ENCODE measurements around the gene UST. TPM values are rescaled to one million over a fixed set of nuclear protein-coding genes. Genes with fewer than 3 reads are reported as not detected.

The UST gene
- total and polyA plus RNA-seq, 3 donors from 2014 or later, result 14.9 to 16.0 (median 14.9) TPM

DNA sequence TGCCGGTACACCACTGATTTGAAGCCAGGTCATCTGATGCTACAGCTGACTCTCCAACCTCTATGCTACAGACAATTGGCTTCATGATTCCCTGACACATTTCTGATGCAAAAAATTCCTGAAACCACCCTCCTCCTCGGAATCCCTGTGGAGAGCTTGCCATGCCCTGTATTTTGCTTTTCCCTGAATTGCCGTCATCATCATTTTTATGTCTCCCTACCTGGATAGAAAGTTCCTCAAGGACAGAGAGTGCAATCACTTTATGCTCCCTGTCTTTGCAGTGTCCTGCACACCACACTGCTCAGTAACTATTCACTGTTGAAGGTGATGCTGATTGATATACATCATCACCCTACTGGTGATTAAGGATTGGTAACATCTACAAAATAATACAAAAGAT, 239.8 kb downstream of the UST start:
- no peaks in the 10 kb centered on the region for H3K4me1 ChIP-seq
- no peak for TF ChIP-seq POLR2A (IDR thresholded peaks at IDR 0.05)
- TF ChIP-seq, protein P1, sequence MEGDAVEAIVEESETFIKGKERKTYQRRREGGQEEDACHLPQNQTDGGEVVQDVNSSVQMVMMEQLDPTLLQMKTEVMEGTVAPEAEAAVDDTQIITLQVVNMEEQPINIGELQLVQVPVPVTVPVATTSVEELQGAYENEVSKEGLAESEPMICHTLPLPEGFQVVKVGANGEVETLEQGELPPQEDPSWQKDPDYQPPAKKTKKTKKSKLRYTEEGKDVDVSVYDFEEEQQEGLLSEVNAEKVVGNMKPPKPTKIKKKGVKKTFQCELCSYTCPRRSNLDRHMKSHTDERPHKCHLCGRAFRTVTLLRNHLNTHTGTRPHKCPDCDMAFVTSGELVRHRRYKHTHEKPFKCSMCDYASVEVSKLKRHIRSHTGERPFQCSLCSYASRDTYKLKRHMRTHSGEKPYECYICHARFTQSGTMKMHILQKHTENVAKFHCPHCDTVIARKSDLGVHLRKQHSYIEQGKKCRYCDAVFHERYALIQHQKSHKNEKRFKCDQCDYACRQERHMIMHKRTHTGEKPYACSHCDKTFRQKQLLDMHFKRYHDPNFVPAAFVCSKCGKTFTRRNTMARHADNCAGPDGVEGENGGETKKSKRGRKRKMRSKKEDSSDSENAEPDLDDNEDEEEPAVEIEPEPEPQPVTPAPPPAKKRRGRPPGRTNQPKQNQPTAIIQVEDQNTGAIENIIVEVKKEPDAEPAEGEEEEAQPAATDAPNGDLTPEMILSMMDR (IDR thresholded peaks at IDR 0.05), result no peak
- no peaks in the 10 kb centered on the region for H3K36me3 ChIP-seq (ENCODE audit: low read depth, missing control alignments)
- WGBS, 2 donors, result 90 to 96% methylated on average over 3 of the region's 3 CpGs
- no peaks in the 10 kb centered on the region for H3K9me3 ChIP-seq
- no peaks in the 10 kb centered on the region for H3K27me3 ChIP-seq
- no peak overlapping the region for H3K27ac ChIP-seq
- H3K4me3 ChIP-seq, result no peak overlapping the region
- intact Hi-C loops (cut with DNase I; ENCODE audit: low total_unique reads), result no loop called here
- no peak for DNase-seq

DNA sequence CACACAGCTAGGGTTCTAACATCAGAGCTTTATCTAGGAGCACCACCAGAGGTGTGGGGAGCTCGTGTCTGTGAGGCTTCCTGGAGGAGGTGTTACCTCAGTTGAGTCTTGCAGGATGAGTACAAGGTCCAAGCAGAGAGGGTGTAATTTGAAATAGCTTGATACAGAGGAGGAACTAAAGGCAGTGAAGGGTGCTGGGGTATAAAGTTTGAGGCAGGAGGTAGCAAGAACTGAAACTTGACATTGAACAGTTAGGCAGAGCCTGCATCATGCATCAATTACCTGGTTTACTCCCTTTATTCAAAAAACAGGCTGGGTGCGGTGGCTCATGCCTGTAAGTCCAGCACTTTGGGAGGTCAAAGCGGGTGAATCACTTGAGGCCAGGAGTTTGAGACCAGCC, 241.2 kb downstream of the UST start:
- no peak for TF ChIP-seq POLR2A (IDR thresholded peaks at IDR 0.05)
- TF ChIP-seq, protein P1 (IDR thresholded peaks at IDR 0.05), result no peak
- no peak for DNase-seq
- Histone ChIP-seq H3K9me3 (no peaks in the 10 kb centered on the region), H3K4me1 (no peaks in the 10 kb centered on the region), H3K36me3 (ENCODE audit: low read depth, missing control alignments) (no peaks in the 10 kb centered on the region), H3K27me3 (no peaks in the 10 kb centered on the region), H3K27ac (no peak overlapping the region), H3K4me3 (no peak overlapping the region)
- intact Hi-C loops (cut with DNase I; ENCODE audit: low total_unique reads), result no loop called here
- 72 to 94% methylated on average over 3 of the region's 3 CpGs for WGBS, 2 donors

DNA sequence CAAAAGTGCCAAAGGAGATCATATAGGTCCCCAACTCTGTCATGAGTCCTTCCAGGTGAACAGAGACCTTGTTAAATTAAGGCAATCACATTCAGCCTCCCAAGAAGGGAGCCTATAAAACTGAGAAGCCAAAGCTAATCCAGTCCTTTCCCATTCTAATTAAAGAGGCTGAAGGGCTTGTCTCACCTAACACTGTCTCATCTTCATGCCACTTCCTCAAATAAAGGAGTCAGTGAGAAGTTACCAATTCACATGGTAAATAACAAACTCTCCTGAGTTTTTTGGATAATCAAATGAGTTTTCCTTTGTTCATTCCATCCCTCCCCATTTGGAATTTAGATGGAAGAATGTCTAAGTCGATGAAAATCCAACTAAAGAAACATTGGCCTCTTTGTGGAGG, 242.8 kb downstream of the UST start:
- H3K27ac ChIP-seq, result no peak overlapping the region
- H3K27me3 ChIP-seq, result no peaks in the 10 kb centered on the region
- H3K4me1 ChIP-seq, result no peaks in the 10 kb centered on the region
- no peak for DNase-seq
- no peak overlapping the region for H3K4me3 ChIP-seq
- no peaks in the 10 kb centered on the region for H3K36me3 ChIP-seq (ENCODE audit: low read depth, missing control alignments)
- 61 to 71% methylated on average over 1 of the region's 1 CpG for WGBS, 2 donors
- intact Hi-C loops (cut with DNase I; ENCODE audit: low total_unique reads), result no loop called here
- no peak for TF ChIP-seq POLR2A (IDR thresholded peaks at IDR 0.05)
- TF ChIP-seq, protein P1 (IDR thresholded peaks at IDR 0.05), result no peak
- H3K9me3 ChIP-seq, result no peaks in the 10 kb centered on the region

DNA sequence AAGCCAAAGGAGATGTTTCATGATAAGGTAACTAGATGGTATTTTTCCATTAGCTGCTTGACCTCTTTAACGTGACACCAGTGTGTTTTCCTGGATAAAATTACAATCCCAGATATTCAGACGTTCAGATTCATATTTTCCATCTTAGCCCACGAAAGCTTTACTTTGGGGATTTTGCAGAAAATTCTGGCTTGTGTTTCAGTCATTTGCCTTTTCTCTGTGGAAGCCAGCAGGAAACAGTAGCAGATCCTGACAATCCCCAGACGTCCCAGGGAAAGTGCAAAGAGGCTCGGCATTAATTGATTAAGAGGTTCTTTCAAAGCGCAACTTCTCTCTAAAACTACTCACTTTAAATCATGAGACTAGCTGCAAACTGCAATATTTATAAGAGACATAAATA, 243.6 kb downstream of the UST start:
- H3K27me3 ChIP-seq, result no peaks in the 10 kb centered on the region
- intact Hi-C loops (cut with DNase I; ENCODE audit: low total_unique reads), result no loop called here
- H3K27ac ChIP-seq, result no peak overlapping the region
- H3K36me3 ChIP-seq (ENCODE audit: low read depth, missing control alignments), result no peaks in the 10 kb centered on the region
- TF ChIP-seq POLR2A (IDR thresholded peaks at IDR 0.05), result no peak
- TF ChIP-seq, protein P1 (IDR thresholded peaks at IDR 0.05), result no peak
- H3K9me3 ChIP-seq, result no peaks in the 10 kb centered on the region
- 66 to 71% methylated on average over 6 of the region's 6 CpGs for WGBS, 2 donors
- H3K4me3 ChIP-seq, result no peak overlapping the region
- no peak for DNase-seq
- H3K4me1 ChIP-seq, result no peaks in the 10 kb centered on the region

DNA sequence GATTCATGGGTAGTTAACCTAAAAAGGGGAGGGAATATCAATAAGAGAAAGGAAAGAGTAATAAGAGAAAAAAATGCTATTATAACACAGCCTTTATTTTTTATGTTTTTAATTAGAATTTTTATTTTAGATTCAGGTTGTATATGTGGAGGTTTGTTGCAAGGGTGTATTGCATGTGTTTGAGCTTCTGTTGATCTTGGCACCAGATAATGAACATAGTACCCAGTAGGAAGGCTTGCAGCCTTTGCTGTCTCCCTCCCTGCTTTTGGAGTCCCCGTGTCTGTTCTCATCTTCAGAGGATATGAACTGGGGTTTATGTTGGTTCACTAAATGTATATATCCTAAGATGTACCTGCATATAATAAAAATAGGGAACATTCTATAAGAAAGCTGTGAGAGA, 250.0 kb downstream of the UST start:
- Histone ChIP-seq H3K9me3 (no peaks in the 10 kb centered on the region), H3K36me3 (ENCODE audit: low read depth, missing control alignments) (no peaks in the 10 kb centered on the region), H3K4me1 (peaks cover 19% of the 10 kb centered on the region), H3K4me3 (no peak overlapping the region), H3K27ac (no peak overlapping the region), H3K27me3 (no peaks in the 10 kb centered on the region)
- DNase-seq, result no peak
- intact Hi-C loops (cut with DNase I; ENCODE audit: low total_unique reads), result no loop called here
- WGBS, 2 donors, result 37 to 60% methylated on average over 1 of the region's 1 CpG
- TF ChIP-seq, protein P1 (IDR thresholded peaks at IDR 0.05), result no peak
- no peak for TF ChIP-seq POLR2A (IDR thresholded peaks at IDR 0.05)
